ENCODE results near the gene FSCN2.

DNA sequence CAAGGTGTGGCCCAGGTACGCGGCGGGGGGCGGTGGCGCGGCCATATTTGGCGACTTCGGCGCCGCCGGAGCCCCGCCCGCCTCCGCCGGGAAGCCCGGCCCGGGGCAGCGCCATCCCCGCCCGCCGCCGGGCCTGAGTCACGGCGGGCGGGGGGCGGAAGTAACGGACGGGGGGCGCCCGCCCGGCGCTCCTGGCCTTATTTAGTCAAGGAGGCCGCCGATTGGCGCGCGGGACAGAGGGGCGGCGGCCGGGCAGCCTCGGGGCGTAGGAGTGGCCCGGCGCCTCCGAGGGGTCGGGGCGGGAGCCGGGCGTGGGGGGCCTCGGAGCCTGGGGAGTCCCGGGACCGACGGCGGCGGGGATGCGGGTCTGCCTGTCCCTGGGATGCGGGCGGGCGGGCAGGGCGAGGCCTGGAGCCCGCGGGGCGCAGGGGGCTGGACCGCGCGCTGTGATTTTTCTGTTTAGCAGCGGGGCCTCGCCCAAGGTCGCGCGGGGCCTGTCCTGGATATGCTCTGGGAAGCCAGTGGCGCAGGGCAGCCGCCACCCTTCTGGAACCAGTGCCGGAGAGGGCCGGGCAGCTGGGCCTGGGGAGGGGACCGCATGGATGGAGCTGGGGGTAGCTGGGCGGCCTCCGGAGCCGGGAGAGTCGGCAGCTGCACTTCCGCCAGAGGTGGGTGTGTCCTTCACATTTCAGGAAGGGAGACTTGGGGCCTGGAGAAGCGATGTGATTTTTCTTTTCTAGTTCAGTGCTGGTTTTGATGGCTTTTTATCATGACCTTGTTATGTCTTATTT, 13.2 kb upstream of the FSCN2 start:
- TF ChIP-seq, protein P1, sequence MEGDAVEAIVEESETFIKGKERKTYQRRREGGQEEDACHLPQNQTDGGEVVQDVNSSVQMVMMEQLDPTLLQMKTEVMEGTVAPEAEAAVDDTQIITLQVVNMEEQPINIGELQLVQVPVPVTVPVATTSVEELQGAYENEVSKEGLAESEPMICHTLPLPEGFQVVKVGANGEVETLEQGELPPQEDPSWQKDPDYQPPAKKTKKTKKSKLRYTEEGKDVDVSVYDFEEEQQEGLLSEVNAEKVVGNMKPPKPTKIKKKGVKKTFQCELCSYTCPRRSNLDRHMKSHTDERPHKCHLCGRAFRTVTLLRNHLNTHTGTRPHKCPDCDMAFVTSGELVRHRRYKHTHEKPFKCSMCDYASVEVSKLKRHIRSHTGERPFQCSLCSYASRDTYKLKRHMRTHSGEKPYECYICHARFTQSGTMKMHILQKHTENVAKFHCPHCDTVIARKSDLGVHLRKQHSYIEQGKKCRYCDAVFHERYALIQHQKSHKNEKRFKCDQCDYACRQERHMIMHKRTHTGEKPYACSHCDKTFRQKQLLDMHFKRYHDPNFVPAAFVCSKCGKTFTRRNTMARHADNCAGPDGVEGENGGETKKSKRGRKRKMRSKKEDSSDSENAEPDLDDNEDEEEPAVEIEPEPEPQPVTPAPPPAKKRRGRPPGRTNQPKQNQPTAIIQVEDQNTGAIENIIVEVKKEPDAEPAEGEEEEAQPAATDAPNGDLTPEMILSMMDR (IDR thresholded peaks at IDR 0.05): no peak
- TF ChIP-seq POLR2A (IDR thresholded peaks at IDR 0.05): no peak

All from breast epithelium (tissue), 3 donors.